IMR-90 (cell line): ENCODE measurements around the gene DISP2. TPM values are rescaled to one million over a fixed set of nuclear protein-coding genes. Genes with fewer than 3 reads are reported as not detected.

Experiments used
- ATAC-seq: fragments of 200-7000 bp; cut with Tn5 transposase; 2 replicates; pipeline ENCODE4 v1.9.1; 2020; ENCODE audit warnings: low read depth, mild to moderate bottlenecking, moderate library complexity
- BruUV-seq: library from RNA; stranded (reverse); fragments of 400-500 nt; replicated peaks from 2 replicates; lab custom pipeline; 2021; lab: Mats Ljungman, UMichigan
- CTCF ChIA-PET: fragments of 300-600 bp; formaldehyde crosslinking; extraction: SDS; loops from one replicate; lab custom pipeline; 2021; ENCODE audit warnings: antibody characterized with exemption; lab: Yijun Ruan, JAX
- POLR2A ChIA-PET: fragments of 300-600 bp; sonication (Branson Sonifier 250); formaldehyde crosslinking; loops from one replicate; lab custom pipeline; 2022; ENCODE audit warnings: antibody characterized with exemption; ENCODE audit not compliant: unreplicated experiment; lab: Charles Lee
- DNase-seq: peaks from one replicate; pipeline ENCODE4 v3.0.0; 2013
- H2AFZ ChIP-seq: replicated peaks from 2 replicates; pipeline ENCODE3; 2013; ENCODE audit warnings: low read length, mild to moderate bottlenecking; ENCODE audit not compliant: poor library complexity
- H2AK5ac ChIP-seq: 2 replicates; pipeline ENCODE4 v1.6.1; 2013; ENCODE audit warnings: low read depth, low read length, inconsistent platforms
- H2AK9ac ChIP-seq: replicated peaks from 2 replicates; pipeline ENCODE3; 2013; ENCODE audit warnings: mild to moderate bottlenecking, low read depth, low read length, moderate library complexity; ENCODE audit not compliant: poor library complexity
- H2BK120ac ChIP-seq: 2 replicates; pipeline ENCODE4 v1.6.1; 2013; ENCODE audit warnings: low read depth, low read length, inconsistent platforms
- H2BK15ac ChIP-seq: 3 replicates; pipeline ENCODE4 v1.6.1; 2013; ENCODE audit warnings: low read depth, low read length, inconsistent platforms
- H2BK20ac ChIP-seq: 2 replicates; pipeline ENCODE4 v1.6.1; 2013; ENCODE audit warnings: low read depth, mild to moderate bottlenecking, inconsistent platforms, low read length, moderate library complexity
- H2BK5ac ChIP-seq: 2 replicates; pipeline ENCODE4 v1.6.1; 2013; ENCODE audit warnings: mild to moderate bottlenecking, low read depth, low read length, inconsistent platforms; ENCODE audit not compliant: poor library complexity, severe bottlenecking
- H3K14ac ChIP-seq: replicated peaks from 2 replicates; pipeline ENCODE4 v1.6.1; 2013; ENCODE audit warnings: low read depth, low read length, inconsistent platforms
- H3K18ac ChIP-seq: 2 replicates; pipeline ENCODE4 v1.6.1; 2013; ENCODE audit warnings: low read depth, low read length, control low read depth
- H3K23ac ChIP-seq: 2 replicates; pipeline ENCODE4 v1.6.1; 2013; ENCODE audit warnings: low read depth, low read length, inconsistent platforms
- H3K27ac ChIP-seq: 2 replicates; pipeline ENCODE4 v1.5.1; 2013; ENCODE audit warnings: mild to moderate bottlenecking, control low read depth, low read length; ENCODE audit not compliant: insufficient read depth
- H3K27me3 ChIP-seq: 2 replicates; pipeline ENCODE4 v1.6.1; 2013; ENCODE audit warnings: low read length; ENCODE audit not compliant: control insufficient read depth, insufficient read depth
- H3K36me3 ChIP-seq: 2 replicates; pipeline ENCODE4 v1.6.1; 2013; ENCODE audit warnings: low read length, mixed read lengths; ENCODE audit not compliant: control insufficient read depth, insufficient read depth
- H3K4ac ChIP-seq: 2 replicates; pipeline ENCODE4 v1.6.1; 2013; ENCODE audit warnings: low read depth, low read length, inconsistent platforms
- H3K4me1 ChIP-seq: 2 replicates; pipeline ENCODE4 v1.6.1; 2013; ENCODE audit warnings: low read length, mixed read lengths; ENCODE audit not compliant: control insufficient read depth, insufficient read depth
- H3K4me2 ChIP-seq: 2 replicates; pipeline ENCODE4 v1.6.1; 2013; ENCODE audit warnings: low read depth, mild to moderate bottlenecking, control low read depth, low read length, moderate library complexity
- H3K4me3 ChIP-seq: 2 replicates; pipeline ENCODE4 v1.5.1; 2013; ENCODE audit warnings: low read depth, mild to moderate bottlenecking, control low read depth, low read length, moderate library complexity; ENCODE audit not compliant: insufficient read depth
- H3K56ac ChIP-seq: 2 replicates; pipeline ENCODE4 v1.6.1; 2013; ENCODE audit warnings: low read length, inconsistent platforms; ENCODE audit not compliant: insufficient read depth; ENCODE audit errors: extremely low read depth
- H3K79me1 ChIP-seq, 2 experiments: 2 replicates each; pipeline ENCODE4 v1.6.1; 2013; ENCODE audit warnings: low read length in 2 of 2, inconsistent platforms in 1 of 2, low read depth in 1 of 2
- H3K9ac ChIP-seq: 2 replicates; pipeline ENCODE4 v1.6.1; 2013; ENCODE audit warnings: low read depth, low read length, control low read depth
- H3K9me1 ChIP-seq: 2 replicates; pipeline ENCODE4 v1.6.1; 2013; ENCODE audit warnings: low read length, inconsistent platforms; ENCODE audit not compliant: insufficient read depth
- H3K9me3 ChIP-seq: 2 replicates; pipeline ENCODE4 v1.6.1; 2013; ENCODE audit warnings: low read length; ENCODE audit not compliant: control insufficient read depth, insufficient read depth
- H4K20me1 ChIP-seq: 2 replicates; pipeline ENCODE4 v1.6.1; 2013; ENCODE audit warnings: low read length, inconsistent platforms; ENCODE audit not compliant: insufficient read depth
- H4K5ac ChIP-seq: 2 replicates; pipeline ENCODE4 v1.6.1; 2013; ENCODE audit warnings: mild to moderate bottlenecking, low read depth, low read length, control low read depth
- H4K8ac ChIP-seq, 2 experiments: 2 replicates each; pipeline ENCODE4 v1.6.1; 2013; ENCODE audit warnings: low read depth in 2 of 2, low read length in 2 of 2, control low read depth in 1 of 2, inconsistent platforms in 1 of 2
- H4K91ac ChIP-seq: 2 replicates; pipeline ENCODE4 v1.6.1; 2013; ENCODE audit warnings: low read depth, low read length, inconsistent platforms; ENCODE audit not compliant: insufficient read depth
- BHLHE40 ChIP-seq: fragments of 150-350 bp; IDR thresholded peaks from 2 replicates; pipeline ENCODE4 v1.6.1; 2016; ENCODE audit warnings: mild to moderate bottlenecking, low read depth, low read length
- CEBPB ChIP-seq: IDR thresholded peaks from 2 replicates; pipeline ENCODE4 v1.6.1; 2012; ENCODE audit warnings: low read depth, low read length, improper control_type of control experiment
- CHD1 ChIP-seq: IDR thresholded peaks from 2 replicates; pipeline ENCODE4 v1.6.1; 2012; ENCODE audit warnings: low read depth, low read length, improper control_type of control experiment
- CTCF ChIP-seq: conservative IDR thresholded peaks from 2 replicates; pipeline ENCODE4 v1.5.1; 2012; ENCODE audit warnings: mild to moderate bottlenecking, low read depth, low read length, improper control_type of control experiment
- ELK1 ChIP-seq: fragments of 150-350 bp; IDR thresholded peaks from 2 replicates; pipeline ENCODE4 v1.6.1; 2016; ENCODE audit warnings: low read depth, mild to moderate bottlenecking, low read length, moderate library complexity, borderline replicate concordance
- FOS ChIP-seq: fragments of 150-350 bp; IDR thresholded peaks from 2 replicates; pipeline ENCODE4 v1.6.1; 2016; ENCODE audit warnings: low read depth, low read length
- MAFK ChIP-seq: IDR thresholded peaks from 2 replicates; pipeline ENCODE4 v1.6.1; 2012; ENCODE audit warnings: low read depth, low read length, improper control_type of control experiment
- MAZ ChIP-seq: IDR thresholded peaks from 2 replicates; pipeline ENCODE4 v1.6.1; 2012; ENCODE audit warnings: low read depth, mild to moderate bottlenecking, low read length, improper control_type of control experiment, moderate library complexity, borderline replicate concordance
- MXI1 ChIP-seq: IDR thresholded peaks from 2 replicates; pipeline ENCODE4 v1.6.1; 2012; ENCODE audit warnings: low read depth, mild to moderate bottlenecking, low read length, moderate library complexity, borderline replicate concordance
- NFE2L2 ChIP-seq: fragments of 150-350 bp; IDR thresholded peaks from 2 replicates; pipeline ENCODE4 v1.6.1; 2016; ENCODE audit warnings: low read depth, mild to moderate bottlenecking, low read length
- POLR2A ChIP-seq: IDR thresholded peaks from 2 replicates; pipeline ENCODE4 v1.6.1; 2012; ENCODE audit warnings: mild to moderate bottlenecking, low read depth, low read length
- RAD21 ChIP-seq: IDR thresholded peaks from 2 replicates; pipeline ENCODE4 v1.6.1; 2012; ENCODE audit warnings: low read length, improper control_type of control experiment
- RCOR1 ChIP-seq: IDR thresholded peaks from 2 replicates; pipeline ENCODE4 v1.6.1; 2012; ENCODE audit warnings: mild to moderate bottlenecking, low read length, improper control_type of control experiment; ENCODE audit not compliant: insufficient replicate concordance
- RFX5 ChIP-seq: IDR thresholded peaks from 2 replicates; pipeline ENCODE4 v1.8.0; 2012; ENCODE audit warnings: low read depth, mild to moderate bottlenecking, low read length, moderate library complexity
- SMC3 ChIP-seq: fragments of 150-350 bp; IDR thresholded peaks from 2 replicates; pipeline ENCODE4 v1.6.1; 2016; ENCODE audit warnings: low read depth, mild to moderate bottlenecking, antibody characterized with exemption, low read length, moderate library complexity
- USF2 ChIP-seq: fragments of 150-350 bp; IDR thresholded peaks from 2 replicates; pipeline ENCODE4 v1.6.1; 2017; ENCODE audit warnings: mild to moderate bottlenecking, antibody characterized with exemption, low read length, low read depth
- WGBS, 2 experiments: methylation state at CpG; one replicate each; pipeline versions ENCODE4 v1.1.5 to v1.1.7; 2013; ENCODE audit warnings: missing lambda C conversion rate in 2 of 2; ENCODE audit not compliant: insufficient read length in 1 of 2; ENCODE audit errors: extremely low coverage in 2 of 2; 5-methylcytosine and 5-hydroxymethylcytosine counted together
- dilution Hi-C: fragments of 300-500 bp; cut with HindIII; formaldehyde crosslinking; loops from one replicate; pipeline ENCODE4 v1.14.3; 2018; ENCODE audit warnings: low sequenced_read_pairs; ENCODE audit not compliant: unreplicated experiment
- in situ Hi-C: fragments of 300-500 bp; cut with MboI; formaldehyde crosslinking; loops from 3 replicates; pipeline ENCODE4 v1.14.3; 2019; ENCODE audit warnings: low sequenced_read_pairs, inconsistent platforms, mixed read lengths
- intact Hi-C: fragments of 100-400 bp; cut with micrococcal nuclease; formaldehyde crosslinking; loops from 2 replicates; pipeline ENCODE4 v1.10.0; 2022
- polyA plus RNA-seq, 3 experiments: library from polyadenylated mRNA; depleted of rRNA; stranded (reverse); fragments of >200 nt; gene quantifications; 2 replicates each; pipeline ENCODE4 v1.2.3, GENCODE V29; 2012; ENCODE audit warnings: low replicate concordance in 1 of 3
- total RNA-seq: library from RNA; depleted of rRNA; stranded (reverse); fragments of >200 nt; gene quantifications from 2 replicates; pipeline ENCODE4 v1.2.3, GENCODE V29; 2012

The DISP2 gene
- total and polyA plus RNA-seq, 2 of the 4 experiments (the other 2 are of a cell fraction) = 0.34 to 0.36 TPM

- Histone ChIP-seq H2AK9ac (no peak overlapping the region), H2BK20ac (no peak overlapping the region), H3K27me3 (no peaks in the 10 kb centered on the region), H3K4me1 (no peaks in the 10 kb centered on the region), H3K14ac (no peak overlapping the region), H3K23ac (no peak overlapping the region), H3K79me1 (peaks cover 0 to 15% of the 10 kb centered on the region in 2 experiments; a peak in 3 of 4 replicates), H4K91ac (no peak overlapping the region), H3K4me2 (no peak overlapping the region), H2BK5ac (no peak overlapping the region), H2AK5ac (no peak overlapping the region), H3K27ac (no peak overlapping the region), H4K8ac (no peak overlapping the region), H4K5ac (no peak overlapping the region), H3K4me3 (no peak overlapping the region), H2BK120ac (no peak overlapping the region), H4K20me1 (no peaks in the 10 kb centered on the region), H2BK15ac (no peak overlapping the region), H3K9ac (no peak overlapping the region), H3K9me3 (no peaks in the 10 kb centered on the region), H3K4ac (no peak overlapping the region), H3K18ac (no peak overlapping the region), H3K9me1 (no peaks in the 10 kb centered on the region), H3K56ac (no peak overlapping the region), H2AFZ (no peak overlapping the region), H3K36me3 (peaks cover 59% of the 10 kb centered on the region)
- dilution Hi-C loops (no loop called here), intact Hi-C loops (no loop called here), in situ Hi-C loops (no loop called here)
- DNase-seq (no peak), ATAC-seq (no peak)
- WGBS, 2 experiments = 100% methylated on average over 4 of the region's 9 CpGs; no CpG with 5 or more reads in 1 of the 2 experiments
- TF ChIP-seq BHLHE40 (no peak), SMC3 (no peak), CHD1 (no peak), RCOR1 (no peak), MAFK (no peak), RAD21 (no peak), USF2 (no peak), CTCF (no peak), MAZ (no peak), FOS (no peak), ELK1 (no peak), POLR2A (no peak), NFE2L2 (no peak), RFX5 (no peak), MXI1 (no peak), CEBPB (no peak)
- CTCF ChIA-PET = interaction anchor here (0.6 kb wide), 1 partner anchor 266 kb away, joined by 3 read pairs; no protein-coding TSS in a partner anchor
- no TSS peak for BruUV-seq
- POLR2A ChIA-PET = no interaction called here
Measured at GRCh38 chr15:40413036-40413435, 55.0 kb downstream of the DISP2 start.
